Pancreas (tissue), 10 donors: ENCODE results near the gene CAMK2N2. TPM values are rescaled to one million over a fixed set of nuclear protein-coding genes. Genes with fewer than 3 reads are reported as not detected.

Experiments used
- ATAC-seq, 4 donors: fragments of 200-7000 bp; cut with Tn5 transposase; one replicate each; pipeline versions ENCODE4 v1.8.0 to v1.9.1; 2020; ENCODE audit warnings: mild to moderate bottlenecking in 4 of 4, moderate library complexity in 4 of 4
- DNase-seq, 6 donors: peaks; one replicate each; pipeline ENCODE4 v3.0.0-alpha.2; 2020
- FAIRE-seq: peaks from 2 replicates; lab custom pipeline; 2012; peaks lifted over from hg19 to GRCh38; lab: Jason Lieb, UNC
- H3K27ac ChIP-seq, 4 donors: fragments of 200-600 bp; sonication (generic); 1 replicate in 3 of 4; 2 replicates in 1 of 4; pipeline versions ENCODE4 v1.5.0 to v1.8.0; 2020
- H3K27me3 ChIP-seq, 4 donors: fragments of 200-600 bp; one replicate each; pipeline ENCODE4 v1.8.0; 2021
- H3K36me3 ChIP-seq, 3 donors: fragments of 200-600 bp; sonication (generic) in 1 of 3; one replicate each; pipeline versions ENCODE4 v1.5.0 to v1.8.0; 2020 to 2021
- H3K4me1 ChIP-seq, 3 donors: fragments of 200-600 bp; one replicate each; pipeline ENCODE4 v1.8.0; 2021
- H3K4me3 ChIP-seq, 4 donors: fragments of 200-600 bp; sonication (generic) in 2 of 4; one replicate each; pipeline versions ENCODE4 v1.5.0 to v1.8.0; 2020 to 2021
- H3K9me3 ChIP-seq, 4 donors: fragments of 200-600 bp; one replicate each; pipeline ENCODE4 v1.8.0; 2021
- WGBS, 2 donors: extraction: QIAGEN DNeasy Blood & Tissue Kit; methylation state at CpG; one replicate each; pipeline ENCODE4 v1.1.7; 2013; 5-methylcytosine and 5-hydroxymethylcytosine counted together
- intact Hi-C, 3 donors: fragments of 100-400 bp; cut with DNase I; formaldehyde crosslinking; loops; one replicate each; pipeline versions ENCODE4 v1.11.1 to v1.14.2; 2022
- polyA plus RNA-seq, 2 donors: library from polyadenylated mRNA; stranded (reverse); fragments of 200-250 nt; gene quantifications; one replicate each; pipeline ENCODE4 v1.2.3, GENCODE V29; 2013
- total RNA-seq, 6 donors: library from RNA; stranded (reverse); fragmentation: NEBNext Ultra II Directional in 4 of 6; extraction: Animal tissue kit (Norgen Biotek cat#: 25700) in 4 of 6; gene quantifications; one replicate each; pipeline versions ENCODE4 v1.2.1 to v1.2.4, GENCODE V29; 2021 to 2023
- TF ChIP-seq, protein P1 (sequence below), 4 donors: fragments of 200-600 bp; sonication (generic) in 3 of 4; IDR thresholded peaks; one replicate each; pipeline versions ENCODE4 v1.5.0 to v1.8.0; 2021; ENCODE audit warnings: antibody characterized with exemption in 4 of 4
- donor health status: healthy with polysubstance abuse.
- donor health status: DM: no; HTN: no; CAD: no; lungs with moderate emphysema.
- donor health status: DM: no; HTN: no; CAD: no.
- donor health status: control.
- donor health status: control.
- donor health status: Bipolar disorder and iron deficiency.
- donor health status: DM: yes; HTN: yes; CAD: no.
- donor health status: DM: no; HTN: no; CAD: no.
- donor health status: DM: no; HTN: no; CAD: no.
- donor health status: DM: yes; HTN: yes; CAD: no.

The CAMK2N2 gene
- 10 to 100 TPM in 5 of 6 donors, 1 to 10 TPM in 1; 7.5 to 33.7 (median 19.4) TPM for total RNA-seq
- polyA plus RNA-seq = 10 to 100 TPM; 13.8 to 14.8 TPM

DNA sequence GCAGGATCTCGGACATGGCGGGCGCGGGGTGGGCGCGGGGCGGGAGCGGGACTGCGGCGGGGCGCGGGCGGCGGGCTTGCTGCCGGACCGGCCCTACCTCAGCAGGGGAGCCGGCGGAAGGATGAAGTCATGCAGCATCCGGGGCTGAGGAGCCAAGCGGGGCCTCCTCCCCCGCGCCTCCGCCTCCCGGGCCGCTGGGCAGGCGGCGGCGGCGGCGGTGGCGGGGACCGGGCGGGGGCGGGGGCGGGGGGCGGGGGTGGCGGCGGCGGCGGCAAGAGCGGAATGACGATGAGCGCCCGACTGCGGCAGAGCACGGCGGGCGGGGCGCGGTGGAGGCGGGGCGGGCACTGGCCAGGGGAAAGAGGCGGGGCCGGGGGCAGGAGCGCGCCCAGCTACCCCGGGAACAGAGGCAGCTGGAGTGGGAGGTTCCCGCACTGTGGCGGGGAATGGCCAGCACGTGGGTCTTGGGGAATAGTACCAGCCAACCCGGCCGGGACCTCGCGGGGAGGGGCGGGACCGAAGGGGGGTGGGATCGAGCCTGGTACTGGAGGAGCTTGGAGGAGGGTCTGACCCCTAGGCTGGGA lies at the start of gene CAMK2N2:
TSS of gene CAMK2N2 (minus strand) at position 284 of the 584 bp plus-strand sequence. CDS start at position 16, 268 bp downstream.
- no peak for FAIRE-seq
- H3K27me3 ChIP-seq = no peaks in the 10 kb centered on the region
- peak; percentile 78 to 91 (median 84) for ATAC-seq
- intact Hi-C loops = no loop called here
- TF ChIP-seq, protein P1, sequence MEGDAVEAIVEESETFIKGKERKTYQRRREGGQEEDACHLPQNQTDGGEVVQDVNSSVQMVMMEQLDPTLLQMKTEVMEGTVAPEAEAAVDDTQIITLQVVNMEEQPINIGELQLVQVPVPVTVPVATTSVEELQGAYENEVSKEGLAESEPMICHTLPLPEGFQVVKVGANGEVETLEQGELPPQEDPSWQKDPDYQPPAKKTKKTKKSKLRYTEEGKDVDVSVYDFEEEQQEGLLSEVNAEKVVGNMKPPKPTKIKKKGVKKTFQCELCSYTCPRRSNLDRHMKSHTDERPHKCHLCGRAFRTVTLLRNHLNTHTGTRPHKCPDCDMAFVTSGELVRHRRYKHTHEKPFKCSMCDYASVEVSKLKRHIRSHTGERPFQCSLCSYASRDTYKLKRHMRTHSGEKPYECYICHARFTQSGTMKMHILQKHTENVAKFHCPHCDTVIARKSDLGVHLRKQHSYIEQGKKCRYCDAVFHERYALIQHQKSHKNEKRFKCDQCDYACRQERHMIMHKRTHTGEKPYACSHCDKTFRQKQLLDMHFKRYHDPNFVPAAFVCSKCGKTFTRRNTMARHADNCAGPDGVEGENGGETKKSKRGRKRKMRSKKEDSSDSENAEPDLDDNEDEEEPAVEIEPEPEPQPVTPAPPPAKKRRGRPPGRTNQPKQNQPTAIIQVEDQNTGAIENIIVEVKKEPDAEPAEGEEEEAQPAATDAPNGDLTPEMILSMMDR (IDR thresholded peaks at IDR 0.05) = no peak
- no peaks in the 10 kb centered on the region for H3K36me3 ChIP-seq
- H3K9me3 ChIP-seq = no peaks in the 10 kb centered on the region
- peak within 1 kb of the TSS; percentile 86 to 92 (median 90) for H3K27ac ChIP-seq
- peak within 1 kb of the TSS; percentile 31 to 78 (median 61) for H3K4me3 ChIP-seq
- no peaks in the 10 kb centered on the region for H3K4me1 ChIP-seq
- DNase-seq = peak; percentile 94 to 99 (median 98)
- WGBS, 2 donors = 1% methylated on average over 21 to 67 of the region's 67 CpGs

DNA sequence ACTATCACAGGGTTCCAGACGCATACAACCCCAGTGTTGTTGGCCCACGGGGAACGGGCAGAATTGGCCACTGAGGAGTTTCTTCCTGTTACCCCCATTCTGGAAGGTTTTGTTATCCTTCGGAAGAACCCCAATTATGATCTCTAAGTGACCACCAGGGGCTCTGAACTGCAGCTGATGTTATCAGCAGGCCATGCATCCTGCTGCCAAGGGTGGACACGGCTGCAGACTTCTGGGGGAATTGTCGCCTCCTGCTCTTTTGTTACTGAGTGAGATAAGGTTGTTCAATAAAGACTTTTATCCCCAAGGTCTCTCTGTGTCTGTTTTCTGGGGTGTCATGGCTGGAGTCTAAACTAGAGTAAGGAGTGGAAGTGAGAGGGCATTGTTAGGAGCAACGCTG lies 47.4 kb upstream of the CAMK2N2 start:
- ATAC-seq (no peak), DNase-seq (no peak), FAIRE-seq (no peak)
- H3K9me3 ChIP-seq = no peaks in the 10 kb centered on the region
- TF ChIP-seq, protein P1 (IDR thresholded peaks at IDR 0.05) = no peak
- H3K4me3 ChIP-seq = no peak overlapping the region
- WGBS, 2 donors = 78 to 85% methylated on average over 7 of the region's 7 CpGs
- H3K27ac ChIP-seq = no peak overlapping the region
- intact Hi-C loops = no loop called here
- peaks cover 0 to 44% (median 17%) of the 10 kb centered on the region in 3 donors for H3K36me3 ChIP-seq
- no peaks in the 10 kb centered on the region for H3K4me1 ChIP-seq
- no peaks in the 10 kb centered on the region for H3K27me3 ChIP-seq

DNA sequence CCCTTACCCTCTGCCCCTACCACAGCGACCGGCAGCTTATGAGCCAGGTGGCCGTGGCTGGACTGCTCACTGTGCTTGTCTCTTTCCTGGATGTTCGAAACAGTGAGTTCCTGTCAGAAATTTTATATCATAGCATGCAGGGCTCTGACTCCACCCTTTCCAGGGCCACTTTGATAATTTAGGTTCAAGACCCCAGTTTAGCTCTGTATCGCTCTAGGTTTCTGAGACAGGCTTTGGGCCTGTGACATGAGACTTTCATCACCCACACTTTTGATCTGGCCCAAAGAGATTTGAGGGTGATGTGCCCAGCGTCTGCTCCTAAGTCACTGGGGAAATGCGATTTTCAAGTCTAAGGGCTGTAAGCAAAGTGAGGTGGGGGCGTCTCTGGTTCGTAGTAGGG lies 46.6 kb upstream of the CAMK2N2 start:
- ATAC-seq (no peak), DNase-seq (no peak), FAIRE-seq (no peak)
- H3K36me3 ChIP-seq = peaks cover 0 to 52% (median 25%) of the 10 kb centered on the region in 3 donors
- whole genome bisulfite sequencing, 2 donors = 93 to 96% methylated on average over 9 of the region's 9 CpGs
- intact Hi-C loops = no loop called here
- no peak overlapping the region for H3K27ac ChIP-seq
- no peaks in the 10 kb centered on the region for H3K27me3 ChIP-seq
- no peaks in the 10 kb centered on the region for H3K4me1 ChIP-seq
- TF ChIP-seq, protein P1 (IDR thresholded peaks at IDR 0.05) = no peak
- H3K9me3 ChIP-seq = no peaks in the 10 kb centered on the region
- no peak overlapping the region for H3K4me3 ChIP-seq

DNA sequence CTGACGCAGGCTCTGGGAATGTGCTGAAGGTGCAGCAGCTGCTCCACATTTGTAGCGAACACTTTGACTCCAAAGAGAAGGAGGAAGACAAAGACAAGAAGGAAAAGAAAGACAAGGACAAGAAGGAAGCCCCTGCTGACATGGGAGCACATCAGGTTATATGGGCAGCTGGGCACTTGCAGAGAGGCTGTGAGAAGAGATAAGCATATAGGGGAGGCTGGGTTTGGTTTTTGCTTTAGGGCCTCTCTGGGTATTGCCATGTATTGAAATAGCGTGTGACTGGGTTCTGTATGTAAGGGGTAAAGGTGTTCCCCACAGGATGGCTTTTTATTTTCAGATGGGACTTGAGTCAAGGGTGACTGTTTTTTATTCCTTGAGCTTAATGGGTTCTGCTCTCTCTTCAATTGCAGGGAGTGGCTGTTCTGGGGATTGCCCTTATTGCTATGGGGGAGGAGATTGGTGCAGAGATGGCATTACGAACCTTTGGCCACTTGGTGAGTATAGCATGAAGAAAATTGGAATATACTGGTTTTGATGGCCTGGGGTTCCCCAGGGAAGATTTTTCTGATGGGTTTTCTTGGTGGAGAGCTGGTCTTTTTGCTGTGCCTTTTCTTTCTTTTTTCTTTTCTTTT lies 45.1 kb upstream of the CAMK2N2 start:
- WGBS, 2 donors = 81 to 82% methylated on average over 4 of the region's 4 CpGs
- H3K4me3 ChIP-seq = no peak overlapping the region
- FAIRE-seq (no peak), ATAC-seq (no peak), DNase-seq (no peak)
- intact Hi-C loops = no loop called here
- no peaks in the 10 kb centered on the region for H3K27me3 ChIP-seq
- no peak overlapping the region for H3K27ac ChIP-seq
- H3K9me3 ChIP-seq = no peaks in the 10 kb centered on the region
- TF ChIP-seq, protein P1 (IDR thresholded peaks at IDR 0.05) = no peak
- peaks cover 0 to 66% (median 39%) of the 10 kb centered on the region in 3 donors for H3K36me3 ChIP-seq
- no peaks in the 10 kb centered on the region for H3K4me1 ChIP-seq

DNA sequence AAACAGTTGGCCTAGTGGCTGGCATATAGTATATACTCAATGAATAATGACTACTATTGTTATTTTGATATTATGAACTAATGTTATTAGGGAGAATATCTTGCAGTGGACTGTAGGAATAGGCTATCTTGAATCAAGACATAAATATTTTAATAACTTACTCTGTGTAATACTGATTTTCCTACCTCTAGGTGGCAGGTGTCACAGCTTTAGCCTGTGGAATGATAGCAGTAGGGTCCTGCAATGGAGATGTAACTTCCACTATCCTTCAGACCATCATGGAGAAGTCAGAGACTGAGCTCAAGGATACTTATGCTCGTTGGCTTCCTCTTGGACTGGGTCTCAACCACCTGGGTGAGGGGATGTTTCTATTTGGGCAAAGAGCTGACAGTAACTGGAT lies 44.2 kb upstream of the CAMK2N2 start:
- Histone ChIP-seq H3K4me3 (no peak overlapping the region), H3K4me1 (peaks cover 0 to 3% (median 2%) of the 10 kb centered on the region in 3 donors), H3K27ac (no peak overlapping the region), H3K27me3 (no peaks in the 10 kb centered on the region), H3K9me3 (no peaks in the 10 kb centered on the region), H3K36me3 (peaks cover 0 to 75% (median 41%) of the 10 kb centered on the region in 3 donors)
- intact Hi-C loops = no loop called here
- ATAC-seq = peak in 3 of 4 donors; percentile 41 to 70 (median 69)
- DNase-seq = no peak
- WGBS, 2 donors = 43 to 52% methylated on average over 1 of the region's 1 CpG
- TF ChIP-seq, protein P1 (IDR thresholded peaks at IDR 0.05) = peak in 3 of 4 donors; percentile 15 to 19 (median 19)
- FAIRE-seq = no peak
